IMR-90 (cell line): ENCODE measurements around the gene KCNF1. TPM values are rescaled to one million over a fixed set of nuclear protein-coding genes. Genes with fewer than 3 reads are reported as not detected.

Source experiments
- ATAC-seq: fragments of 200-7000 bp; cut with Tn5 transposase; 2 replicates; pipeline ENCODE4 v1.9.1; 2020; ENCODE audit warnings: low read depth, mild to moderate bottlenecking, moderate library complexity
- BruUV-seq: library from RNA; stranded (reverse); fragments of 400-500 nt; replicated peaks from 2 replicates; lab custom pipeline; 2021; lab: Mats Ljungman, UMichigan
- CTCF ChIA-PET: fragments of 300-600 bp; formaldehyde crosslinking; extraction: SDS; loops from one replicate; lab custom pipeline; 2021; ENCODE audit warnings: antibody characterized with exemption; lab: Yijun Ruan, JAX
- POLR2A ChIA-PET: fragments of 300-600 bp; sonication (Branson Sonifier 250); formaldehyde crosslinking; loops from one replicate; lab custom pipeline; 2022; ENCODE audit warnings: antibody characterized with exemption; ENCODE audit not compliant: unreplicated experiment; lab: Charles Lee
- DNase-seq: peaks from one replicate; pipeline ENCODE4 v3.0.0; 2013
- H2AFZ ChIP-seq: replicated peaks from 2 replicates; pipeline ENCODE3; 2013; ENCODE audit warnings: low read length, mild to moderate bottlenecking; ENCODE audit not compliant: poor library complexity
- H2AK5ac ChIP-seq: 2 replicates; pipeline ENCODE4 v1.6.1; 2013; ENCODE audit warnings: low read depth, low read length, inconsistent platforms
- H2AK9ac ChIP-seq: replicated peaks from 2 replicates; pipeline ENCODE3; 2013; ENCODE audit warnings: mild to moderate bottlenecking, low read depth, low read length, moderate library complexity; ENCODE audit not compliant: poor library complexity
- H2BK120ac ChIP-seq: 2 replicates; pipeline ENCODE4 v1.6.1; 2013; ENCODE audit warnings: low read depth, low read length, inconsistent platforms
- H2BK15ac ChIP-seq: 3 replicates; pipeline ENCODE4 v1.6.1; 2013; ENCODE audit warnings: low read depth, low read length, inconsistent platforms
- H2BK20ac ChIP-seq: 2 replicates; pipeline ENCODE4 v1.6.1; 2013; ENCODE audit warnings: low read depth, mild to moderate bottlenecking, inconsistent platforms, low read length, moderate library complexity
- H2BK5ac ChIP-seq: 2 replicates; pipeline ENCODE4 v1.6.1; 2013; ENCODE audit warnings: mild to moderate bottlenecking, low read depth, low read length, inconsistent platforms; ENCODE audit not compliant: poor library complexity, severe bottlenecking
- H3K14ac ChIP-seq: replicated peaks from 2 replicates; pipeline ENCODE4 v1.6.1; 2013; ENCODE audit warnings: low read depth, low read length, inconsistent platforms
- H3K18ac ChIP-seq: 2 replicates; pipeline ENCODE4 v1.6.1; 2013; ENCODE audit warnings: low read depth, low read length, control low read depth
- H3K23ac ChIP-seq: 2 replicates; pipeline ENCODE4 v1.6.1; 2013; ENCODE audit warnings: low read depth, low read length, inconsistent platforms
- H3K27ac ChIP-seq: 2 replicates; pipeline ENCODE4 v1.5.1; 2013; ENCODE audit warnings: mild to moderate bottlenecking, control low read depth, low read length; ENCODE audit not compliant: insufficient read depth
- H3K27me3 ChIP-seq: 2 replicates; pipeline ENCODE4 v1.6.1; 2013; ENCODE audit warnings: low read length; ENCODE audit not compliant: control insufficient read depth, insufficient read depth
- H3K36me3 ChIP-seq: 2 replicates; pipeline ENCODE4 v1.6.1; 2013; ENCODE audit warnings: low read length, mixed read lengths; ENCODE audit not compliant: control insufficient read depth, insufficient read depth
- H3K4ac ChIP-seq: 2 replicates; pipeline ENCODE4 v1.6.1; 2013; ENCODE audit warnings: low read depth, low read length, inconsistent platforms
- H3K4me1 ChIP-seq: 2 replicates; pipeline ENCODE4 v1.6.1; 2013; ENCODE audit warnings: low read length, mixed read lengths; ENCODE audit not compliant: control insufficient read depth, insufficient read depth
- H3K4me2 ChIP-seq: 2 replicates; pipeline ENCODE4 v1.6.1; 2013; ENCODE audit warnings: low read depth, mild to moderate bottlenecking, control low read depth, low read length, moderate library complexity
- H3K4me3 ChIP-seq: 2 replicates; pipeline ENCODE4 v1.5.1; 2013; ENCODE audit warnings: low read depth, mild to moderate bottlenecking, control low read depth, low read length, moderate library complexity; ENCODE audit not compliant: insufficient read depth
- H3K56ac ChIP-seq: 2 replicates; pipeline ENCODE4 v1.6.1; 2013; ENCODE audit warnings: low read length, inconsistent platforms; ENCODE audit not compliant: insufficient read depth; ENCODE audit errors: extremely low read depth
- H3K79me1 ChIP-seq, 2 experiments: 2 replicates each; pipeline ENCODE4 v1.6.1; 2013; ENCODE audit warnings: low read length in 2 of 2, inconsistent platforms in 1 of 2, low read depth in 1 of 2
- H3K9ac ChIP-seq: 2 replicates; pipeline ENCODE4 v1.6.1; 2013; ENCODE audit warnings: low read depth, low read length, control low read depth
- H3K9me1 ChIP-seq: 2 replicates; pipeline ENCODE4 v1.6.1; 2013; ENCODE audit warnings: low read length, inconsistent platforms; ENCODE audit not compliant: insufficient read depth
- H3K9me3 ChIP-seq: 2 replicates; pipeline ENCODE4 v1.6.1; 2013; ENCODE audit warnings: low read length; ENCODE audit not compliant: control insufficient read depth, insufficient read depth
- H4K20me1 ChIP-seq: 2 replicates; pipeline ENCODE4 v1.6.1; 2013; ENCODE audit warnings: low read length, inconsistent platforms; ENCODE audit not compliant: insufficient read depth
- H4K5ac ChIP-seq: 2 replicates; pipeline ENCODE4 v1.6.1; 2013; ENCODE audit warnings: mild to moderate bottlenecking, low read depth, low read length, control low read depth
- H4K8ac ChIP-seq, 2 experiments: 2 replicates each; pipeline ENCODE4 v1.6.1; 2013; ENCODE audit warnings: low read depth in 2 of 2, low read length in 2 of 2, control low read depth in 1 of 2, inconsistent platforms in 1 of 2
- H4K91ac ChIP-seq: 2 replicates; pipeline ENCODE4 v1.6.1; 2013; ENCODE audit warnings: low read depth, low read length, inconsistent platforms; ENCODE audit not compliant: insufficient read depth
- MAFK ChIP-seq: IDR thresholded peaks from 2 replicates; pipeline ENCODE4 v1.6.1; 2012; ENCODE audit warnings: low read depth, low read length, improper control_type of control experiment
- MXI1 ChIP-seq: IDR thresholded peaks from 2 replicates; pipeline ENCODE4 v1.6.1; 2012; ENCODE audit warnings: low read depth, mild to moderate bottlenecking, low read length, moderate library complexity, borderline replicate concordance
- WGBS, 2 experiments: methylation state at CpG; one replicate each; pipeline versions ENCODE4 v1.1.5 to v1.1.7; 2013; ENCODE audit warnings: missing lambda C conversion rate in 2 of 2; ENCODE audit not compliant: insufficient read length in 1 of 2; ENCODE audit errors: extremely low coverage in 2 of 2; 5-methylcytosine and 5-hydroxymethylcytosine counted together
- dilution Hi-C: fragments of 300-500 bp; cut with HindIII; formaldehyde crosslinking; loops from one replicate; pipeline ENCODE4 v1.14.3; 2018; ENCODE audit warnings: low sequenced_read_pairs; ENCODE audit not compliant: unreplicated experiment
- in situ Hi-C: fragments of 300-500 bp; cut with MboI; formaldehyde crosslinking; loops from 3 replicates; pipeline ENCODE4 v1.14.3; 2019; ENCODE audit warnings: low sequenced_read_pairs, inconsistent platforms, mixed read lengths
- intact Hi-C: fragments of 100-400 bp; cut with micrococcal nuclease; formaldehyde crosslinking; loops from 2 replicates; pipeline ENCODE4 v1.10.0; 2022
- polyA plus RNA-seq, 3 experiments: library from polyadenylated mRNA; depleted of rRNA; stranded (reverse); fragments of >200 nt; gene quantifications; 2 replicates each; pipeline ENCODE4 v1.2.3, GENCODE V29; 2012; ENCODE audit warnings: low replicate concordance in 1 of 3
- total RNA-seq: library from RNA; depleted of rRNA; stranded (reverse); fragments of >200 nt; gene quantifications from 2 replicates; pipeline ENCODE4 v1.2.3, GENCODE V29; 2012

KCNF1 gene
- total and polyA plus RNA-seq, 2 of the 4 experiments (the other 2 are of a cell fraction) = 0.54 to 1.4 TPM

DNA sequence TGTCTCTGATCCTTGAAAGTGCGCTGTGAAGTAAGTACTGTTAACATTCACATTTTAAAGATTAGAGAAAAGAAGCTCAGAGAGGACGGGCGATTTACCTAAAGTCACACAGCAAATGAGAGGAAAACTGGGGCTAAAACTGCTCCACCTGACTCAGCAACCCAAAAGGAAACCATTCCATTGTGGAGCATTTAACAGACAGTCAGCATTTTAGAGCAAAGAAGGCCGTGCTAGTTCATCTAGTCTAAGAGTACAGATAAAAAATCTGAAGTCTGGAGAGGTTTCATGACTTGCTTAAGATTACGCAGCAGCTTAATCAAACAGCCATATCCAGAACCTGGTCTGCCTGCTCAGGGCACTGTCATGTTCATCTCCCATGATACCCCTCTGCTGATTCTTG lies 19.9 kb upstream of the KCNF1 start:
- H3K27ac ChIP-seq = no peak overlapping the region
- H3K14ac ChIP-seq = no peak overlapping the region
- no peaks in the 10 kb centered on the region for H3K36me3 ChIP-seq
- ATAC-seq (no peak), DNase-seq (no peak)
- intact Hi-C loops = no loop called here
- POLR2A ChIA-PET = no interaction called here
- H3K9me3 ChIP-seq = no peaks in the 10 kb centered on the region; the same call in 1 of the 2 replicates
- peaks cover 62% of the 10 kb centered on the region for H3K27me3 ChIP-seq
- H3K9ac ChIP-seq = no peak overlapping the region
- in situ Hi-C loops = no loop called here
- no peaks in the 10 kb centered on the region for H3K79me1 ChIP-seq
- no peak overlapping the region for H3K4me3 ChIP-seq
- H2BK120ac ChIP-seq = no peak overlapping the region
- TF ChIP-seq MXI1 (no peak), MAFK (peak; percentile 28; the same call in 1 of the 2 replicates)
- WGBS, 2 experiments = no CpG with 5 or more reads among the region's 5 CpGs
- CTCF ChIA-PET = no interaction called here
- no TSS peak for BruUV-seq
- no peak overlapping the region for H3K4ac ChIP-seq
- H3K4me2 ChIP-seq = no peak overlapping the region
- H3K56ac ChIP-seq = no peak overlapping the region
- H3K4me1 ChIP-seq = no peaks in the 10 kb centered on the region
- H3K9me1 ChIP-seq = no peaks in the 10 kb centered on the region
- dilution Hi-C loops = no loop called here
- H4K5ac ChIP-seq = no peak overlapping the region
- no peak overlapping the region for H3K18ac ChIP-seq
- no peak overlapping the region for H2BK5ac ChIP-seq
- H4K8ac ChIP-seq = no peak overlapping the region
- H2AFZ ChIP-seq = no peak overlapping the region
- no peak overlapping the region for H2BK15ac ChIP-seq
- H3K23ac ChIP-seq = no peak overlapping the region
- no peaks in the 10 kb centered on the region for H4K20me1 ChIP-seq
- no peak overlapping the region for H4K91ac ChIP-seq
- no peak overlapping the region for H2AK9ac ChIP-seq
- no peak overlapping the region for H2AK5ac ChIP-seq
- no peak overlapping the region for H2BK20ac ChIP-seq
